OCI-LY7 (cell line): ENCODE measurements around the gene EFNA5.

Source experiments
- EZH2phosphoT487 ChIP-seq: fragments of 200-600 bp; sonication (generic); IDR thresholded peaks from 2 replicates; pipeline ENCODE4 v1.6.1; 2018; ENCODE audit warnings: low read depth, borderline replicate concordance, mild to moderate bottlenecking, mixed run types, antibody characterized with exemption, low read length, moderate library complexity, mixed read lengths
- TF ChIP-seq, protein P1 (sequence below): fragments of 200-600 bp; sonication (generic); conservative IDR thresholded peaks from 2 replicates; pipeline ENCODE4 v1.5.1; 2014; ENCODE audit warnings: mild to moderate bottlenecking, antibody characterized with exemption, low read length, moderate library complexity, mixed read lengths

- TF ChIP-seq, protein P1, sequence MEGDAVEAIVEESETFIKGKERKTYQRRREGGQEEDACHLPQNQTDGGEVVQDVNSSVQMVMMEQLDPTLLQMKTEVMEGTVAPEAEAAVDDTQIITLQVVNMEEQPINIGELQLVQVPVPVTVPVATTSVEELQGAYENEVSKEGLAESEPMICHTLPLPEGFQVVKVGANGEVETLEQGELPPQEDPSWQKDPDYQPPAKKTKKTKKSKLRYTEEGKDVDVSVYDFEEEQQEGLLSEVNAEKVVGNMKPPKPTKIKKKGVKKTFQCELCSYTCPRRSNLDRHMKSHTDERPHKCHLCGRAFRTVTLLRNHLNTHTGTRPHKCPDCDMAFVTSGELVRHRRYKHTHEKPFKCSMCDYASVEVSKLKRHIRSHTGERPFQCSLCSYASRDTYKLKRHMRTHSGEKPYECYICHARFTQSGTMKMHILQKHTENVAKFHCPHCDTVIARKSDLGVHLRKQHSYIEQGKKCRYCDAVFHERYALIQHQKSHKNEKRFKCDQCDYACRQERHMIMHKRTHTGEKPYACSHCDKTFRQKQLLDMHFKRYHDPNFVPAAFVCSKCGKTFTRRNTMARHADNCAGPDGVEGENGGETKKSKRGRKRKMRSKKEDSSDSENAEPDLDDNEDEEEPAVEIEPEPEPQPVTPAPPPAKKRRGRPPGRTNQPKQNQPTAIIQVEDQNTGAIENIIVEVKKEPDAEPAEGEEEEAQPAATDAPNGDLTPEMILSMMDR = no peak
- no peak for TF ChIP-seq EZH2phosphoT487
Measured at GRCh38 chr5:107655831-107656230, 14.9 kb downstream of the EFNA5 start.
